ENCODE results near the gene TGFA.

- TF ChIP-seq, protein P1, sequence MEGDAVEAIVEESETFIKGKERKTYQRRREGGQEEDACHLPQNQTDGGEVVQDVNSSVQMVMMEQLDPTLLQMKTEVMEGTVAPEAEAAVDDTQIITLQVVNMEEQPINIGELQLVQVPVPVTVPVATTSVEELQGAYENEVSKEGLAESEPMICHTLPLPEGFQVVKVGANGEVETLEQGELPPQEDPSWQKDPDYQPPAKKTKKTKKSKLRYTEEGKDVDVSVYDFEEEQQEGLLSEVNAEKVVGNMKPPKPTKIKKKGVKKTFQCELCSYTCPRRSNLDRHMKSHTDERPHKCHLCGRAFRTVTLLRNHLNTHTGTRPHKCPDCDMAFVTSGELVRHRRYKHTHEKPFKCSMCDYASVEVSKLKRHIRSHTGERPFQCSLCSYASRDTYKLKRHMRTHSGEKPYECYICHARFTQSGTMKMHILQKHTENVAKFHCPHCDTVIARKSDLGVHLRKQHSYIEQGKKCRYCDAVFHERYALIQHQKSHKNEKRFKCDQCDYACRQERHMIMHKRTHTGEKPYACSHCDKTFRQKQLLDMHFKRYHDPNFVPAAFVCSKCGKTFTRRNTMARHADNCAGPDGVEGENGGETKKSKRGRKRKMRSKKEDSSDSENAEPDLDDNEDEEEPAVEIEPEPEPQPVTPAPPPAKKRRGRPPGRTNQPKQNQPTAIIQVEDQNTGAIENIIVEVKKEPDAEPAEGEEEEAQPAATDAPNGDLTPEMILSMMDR (IDR thresholded peaks at IDR 0.05): no peak
- TF ChIP-seq ZFX (IDR thresholded peaks at IDR 0.05; ENCODE audit: borderline replicate concordance): no peak
These were observed 141.1 kb downstream of the TGFA start for GRCh38 chr2:70412294-70413070.
